Putamen (tissue), 1 donor: Measurements from ENCODE around the gene GALNT9.
"Not testable (repeated sequence)": the region's sequence is repeated elsewhere in the genome, so short reads cannot be mapped to it uniquely, and the experiment has no call there.

Experiments
- DNase-seq: peaks from one replicate; pipeline ENCODE4 v3.0.0-alpha.2; 2016; ENCODE audit warnings: low spot score

Gene GALNT9

GRCh38 chr12:132196873-132197390 is 132.5 kb downstream of the GALNT9 start:
- no peak for DNase-seq

- DNase-seq = no peak
Observed at GRCh38 chr12:132196038-132196872, 133.1 kb downstream of the GALNT9 start.

- not testable (repeated sequence) for DNase-seq
Observed at GRCh38 chr12:132195242-132195641, 134.1 kb downstream of the GALNT9 start.

GRCh38 chr12:132194556-132194955 is 134.8 kb downstream of the GALNT9 start:
- no peak for DNase-seq

GRCh38 chr12:132194056-132194455 is 135.3 kb downstream of the GALNT9 start:
- DNase-seq = no peak

- no peak for DNase-seq
Observed at GRCh38 chr12:132191715-132192553, 137.5 kb downstream of the GALNT9 start.

GRCh38 chr12:132190834-132191500 is 138.4 kb downstream of the GALNT9 start:
- no peak for DNase-seq

GRCh38 chr12:132190012-132190755 is 139.2 kb downstream of the GALNT9 start:
- DNase-seq = no peak

- DNase-seq = peak; percentile 74
Observed at GRCh38 chr12:132189378-132190011, 139.9 kb downstream of the GALNT9 start.

GRCh38 chr12:132188916-132189325 is 140.5 kb downstream of the GALNT9 start:
- DNase-seq = no peak

GRCh38 chr12:132188451-132188901 is 140.9 kb downstream of the GALNT9 start:
- DNase-seq = no peak

- DNase-seq = no peak
Observed at GRCh38 chr12:132187646-132188450, 141.5 kb downstream of the GALNT9 start.

- DNase-seq = no peak
Observed at GRCh38 chr12:132186857-132187620, 142.3 kb downstream of the GALNT9 start.

GRCh38 chr12:132186208-132186856 is 143.1 kb downstream of the GALNT9 start:
- DNase-seq = no peak

- no peak for DNase-seq
Observed at GRCh38 chr12:132185705-132186104, 143.7 kb downstream of the GALNT9 start.

- DNase-seq = no peak
Observed at GRCh38 chr12:132182711-132183365, 146.6 kb downstream of the GALNT9 start.

- DNase-seq = no peak
Observed at GRCh38 chr12:132182206-132182710, 147.1 kb downstream of the GALNT9 start.
